GM12878 (cell line): ENCODE results near the gene MEP1B. TPM values are rescaled to one million over a fixed set of nuclear protein-coding genes. Genes with fewer than 3 reads are reported as not detected.

Experiments
- ATAC-seq: fragments of 200-7000 bp; cut with Tn5 transposase; 3 replicates; pipeline ENCODE4 v1.9.1; 2020; ENCODE audit warnings: mild to moderate bottlenecking, moderate library complexity
- BruUV-seq: library from RNA; stranded (reverse); fragments of 400-500 nt; replicated peaks from 2 replicates; lab custom pipeline; 2021; lab: Mats Ljungman, UMichigan
- CTCF ChIA-PET: fragments of 300-600 bp; sonication (Branson Sonifier 250); formaldehyde crosslinking; extraction: SDS; loops from one replicate; lab custom pipeline; 2021; ENCODE audit warnings: inconsistent platforms; lab: Yijun Ruan, JAX
- POLR2A ChIA-PET: fragments of 350-600 bp; formaldehyde crosslinking; extraction: SDS; loops from one replicate; lab custom pipeline; 2021; ENCODE audit warnings: inconsistent platforms; lab: Charles Lee
- RAD21 ChIA-PET: fragments of 300-600 bp; sonication (Branson Sonifier 250); formaldehyde crosslinking; loops from one replicate; lab custom pipeline; 2023; ENCODE audit warnings: antibody characterized with exemption; ENCODE audit not compliant: unreplicated experiment; lab: Charles Lee
- SMC1A ChIA-PET: fragments of 300-600 bp; sonication (Branson Sonifier 250); formaldehyde crosslinking; loops from one replicate; lab custom pipeline; 2023; ENCODE audit not compliant: unreplicated experiment, uncharacterized antibody; lab: Charles Lee
- DNase-seq: peaks from one replicate; pipeline ENCODE4 v3.0.0-alpha.2; 2011; ENCODE audit warnings: low read depth, low spot score
- FAIRE-seq: peaks from 3 replicates; lab custom pipeline; 2011; peaks lifted over from hg19 to GRCh38; lab: Jason Lieb, UNC
- H2AFZ ChIP-seq: 2 replicates; pipeline ENCODE4 v1.6.0; 2011; ENCODE audit warnings: low read depth, low read length, control low read depth; ENCODE audit not compliant: control insufficient read depth
- H3K27ac ChIP-seq: 2 replicates; pipeline ENCODE4 v1.5.1; 2011; ENCODE audit warnings: control low read depth; ENCODE audit not compliant: control insufficient read depth, insufficient read depth
- H3K27me3 ChIP-seq, 2 experiments: replicated peaks in 1 of 2; 2 replicates each; pipeline versions ENCODE4 v1.6.0 to v1.6.1; 2011; ENCODE audit warnings: low read length in 1 of 2; ENCODE audit not compliant: control insufficient read depth in 2 of 2, insufficient read depth in 2 of 2
- H3K36me3 ChIP-seq, 2 experiments: 2 replicates each; pipeline ENCODE4 v1.5.1; 2011; ENCODE audit warnings: low read length in 1 of 2; ENCODE audit not compliant: control insufficient read depth in 2 of 2, insufficient read depth in 2 of 2
- H3K4me1 ChIP-seq: 2 replicates; pipeline ENCODE4 v1.6.1; 2011; ENCODE audit warnings: mild to moderate bottlenecking, low read length, moderate library complexity, mixed read lengths; ENCODE audit not compliant: control insufficient read depth, insufficient read depth
- H3K4me2 ChIP-seq: 2 replicates; pipeline ENCODE4 v1.6.0; 2011; ENCODE audit warnings: control low read depth; ENCODE audit not compliant: control insufficient read depth, insufficient read depth
- H3K4me3 ChIP-seq: fragments of 200-600 bp; sonication (generic); 2 replicates; pipeline ENCODE4 v1.5.1; 2016
- H3K79me2 ChIP-seq: 2 replicates; pipeline ENCODE4 v1.6.0; 2011; ENCODE audit warnings: low read length; ENCODE audit not compliant: control insufficient read depth, insufficient read depth
- H3K9ac ChIP-seq: 2 replicates; pipeline ENCODE4 v1.8.0; 2011; ENCODE audit warnings: low read length, control low read depth, mixed read lengths; ENCODE audit not compliant: control insufficient read depth, insufficient read depth
- H3K9me3 ChIP-seq: replicated peaks from 3 replicates; pipeline ENCODE4 v1.5.1; 2011; ENCODE audit warnings: mild to moderate bottlenecking, low read length; ENCODE audit not compliant: control insufficient read depth, insufficient read depth
- H4K20me1 ChIP-seq: 2 replicates; pipeline ENCODE4 v1.6.0; 2011; ENCODE audit not compliant: control insufficient read depth, insufficient read depth
- CTCF ChIP-seq, 3 experiments: IDR thresholded peaks in 2 of 3; conservative IDR thresholded peaks in 1 of 3; 2 replicates each; pipeline ENCODE4 v1.5.1; 2011; ENCODE audit warnings: low read depth in 3 of 3, low read length in 3 of 3, mild to moderate bottlenecking in 3 of 3, control low read depth in 2 of 3, moderate library complexity in 2 of 3, inconsistent platforms in 1 of 3, mixed read lengths in 1 of 3; ENCODE audit not compliant: control insufficient read depth in 2 of 3, insufficient read depth in 1 of 3; ENCODE audit errors: extremely low read depth in 1 of 3
- FOXK2 ChIP-seq: fragments of 450-650 bp; IDR thresholded peaks from 2 replicates; pipeline ENCODE4 v1.6.1; 2017; ENCODE audit warnings: mild to moderate bottlenecking, moderate library complexity
- GABPA ChIP-seq: IDR thresholded peaks from 2 replicates; pipeline ENCODE4 v1.6.1; 2014; ENCODE audit warnings: antibody characterized with exemption, low read depth, mild to moderate bottlenecking, inconsistent platforms
- IKZF1 ChIP-seq: fragments of 450-650 bp; conservative IDR thresholded peaks from 2 replicates; pipeline ENCODE4 v1.6.1; 2017; ENCODE audit warnings: antibody characterized with exemption, mild to moderate bottlenecking
- IKZF2 ChIP-seq, 2 experiments: fragments of 450-650 bp; IDR thresholded peaks; 2 replicates each; pipeline ENCODE4 v1.6.1; 2017; ENCODE audit warnings: mild to moderate bottlenecking in 2 of 2, moderate library complexity in 2 of 2
- IRF3 ChIP-seq: fragments of 450-650 bp; IDR thresholded peaks from 2 replicates; pipeline ENCODE4 v1.6.1; 2014; ENCODE audit warnings: mild to moderate bottlenecking
- KLF5 ChIP-seq: fragments of 450-650 bp; IDR thresholded peaks from 2 replicates; pipeline ENCODE4 v1.6.1; 2014; ENCODE audit warnings: mild to moderate bottlenecking; ENCODE audit not compliant: partially characterized antibody
- NFYA ChIP-seq: IDR thresholded peaks from 2 replicates; pipeline ENCODE4 v1.6.1; 2011; ENCODE audit warnings: low read depth, mild to moderate bottlenecking, low read length, improper control_type of control experiment, borderline replicate concordance
- POLR2A ChIP-seq: IDR thresholded peaks from 2 replicates; pipeline ENCODE4 v1.6.1; 2011; ENCODE audit warnings: low read depth, mild to moderate bottlenecking, low read length
- RAD21 ChIP-seq: IDR thresholded peaks from 2 replicates; pipeline ENCODE4 v1.6.1; 2011; ENCODE audit warnings: mild to moderate bottlenecking, low read depth, low read length, moderate library complexity; ENCODE audit not compliant: insufficient read depth
- RCOR1 ChIP-seq: conservative IDR thresholded peaks from 2 replicates; pipeline ENCODE4 v1.6.1; 2012; ENCODE audit warnings: low read depth, low read length, improper control_type of control experiment
- SMARCA5 ChIP-seq: fragments of 450-650 bp; IDR thresholded peaks from 2 replicates; pipeline ENCODE4 v1.6.1; 2017; ENCODE audit warnings: mild to moderate bottlenecking
- TCF7 ChIP-seq: IDR thresholded peaks from 2 replicates; pipeline ENCODE4 v1.6.1; 2014; ENCODE audit warnings: antibody characterized with exemption, borderline replicate concordance
- WRNIP1 ChIP-seq: IDR thresholded peaks from 2 replicates; pipeline ENCODE4 v1.6.1; 2011; ENCODE audit warnings: low read depth, low read length, improper control_type of control experiment, borderline replicate concordance
- YY1 ChIP-seq: IDR thresholded peaks from 2 replicates; pipeline ENCODE4 v1.6.1; 2011; ENCODE audit warnings: low read depth, mild to moderate bottlenecking, low read length
- ZNF207 ChIP-seq: fragments of 450-650 bp; IDR thresholded peaks from 2 replicates; pipeline ENCODE4 v1.6.1; 2014; ENCODE audit warnings: antibody characterized with exemption, mild to moderate bottlenecking, borderline replicate concordance
- WGBS: methylation state at CpG from one replicate; pipeline ENCODE4 v1.1.6; 2016; ENCODE audit warnings: low lambda C conversion rate; ENCODE audit not compliant: insufficient replicate concordance, insufficient coverage; ENCODE audit errors: missing lambda C conversion rate; 5-methylcytosine and 5-hydroxymethylcytosine counted together
- in situ Hi-C: fragments of 300-500 bp; cut with MboI; formaldehyde crosslinking; loops from 9 replicates; pipeline ENCODE4 v1.14.3; 2018; ENCODE audit warnings: mixed read lengths
- intact Hi-C: fragments of 100-400 bp; cut with micrococcal nuclease; formaldehyde crosslinking; loops from one replicate; pipeline ENCODE4 v1.14.2; 2022; ENCODE audit not compliant: unreplicated experiment
- polyA plus RNA-seq, 11 experiments: library from polyadenylated mRNA; depleted of rRNA in 4 of 11; unstranded in 6 of 11; stranded (reverse) in 5 of 11; fragments of >200 nt; fragmentation: Nextera tagmentation in 4 of 11; fragmentation: Illumina TruSeq in 1 of 11; extraction: Ambion mirVana in 4 of 11; extraction: Trizol in 1 of 11; gene quantifications; 1 replicate in 1 of 11; 2 replicates in 10 of 11; pipeline versions ENCODE4 v1.2.1 to v1.2.3, GENCODE V29; 2011 to 2016; ENCODE audit warnings: inconsistent platforms in 2 of 11, missing spikeins in 2 of 11, low read depth in 1 of 11
- total RNA-seq, 4 experiments: library from RNA; depleted of rRNA in 3 of 4; stranded (reverse); fragments of >200 nt in 3 of 4; fragmentation: Illumina TruSeq in 1 of 4; extraction: Trizol in 1 of 4; gene quantifications; 2 replicates each; pipeline versions ENCODE4 v1.2.1 to v1.2.3, GENCODE V29; 2013 to 2021
- TF ChIP-seq, protein P1 (sequence below): IDR thresholded peaks from 2 replicates; pipeline ENCODE4 v1.6.1; 2011; ENCODE audit warnings: mild to moderate bottlenecking, low read depth, low read length, moderate library complexity; ENCODE audit not compliant: insufficient replicate concordance
- TF ChIP-seq, protein P2 (sequence below): IDR thresholded peaks from 2 replicates; pipeline ENCODE4 v1.6.1; 2011; ENCODE audit warnings: borderline replicate concordance, low read depth, mild to moderate bottlenecking, moderate library complexity, mixed read lengths, low read length; ENCODE audit not compliant: insufficient read depth; ENCODE audit errors: extremely low read length

The MEP1B gene
- total and polyA plus RNA-seq, 10 of the 15 experiments (the other 5 are each of a cell fraction or from before 2014, with no cell fraction given) = 0.04 to 0.05 TPM; not detected in 8

- TF ChIP-seq, protein P1, sequence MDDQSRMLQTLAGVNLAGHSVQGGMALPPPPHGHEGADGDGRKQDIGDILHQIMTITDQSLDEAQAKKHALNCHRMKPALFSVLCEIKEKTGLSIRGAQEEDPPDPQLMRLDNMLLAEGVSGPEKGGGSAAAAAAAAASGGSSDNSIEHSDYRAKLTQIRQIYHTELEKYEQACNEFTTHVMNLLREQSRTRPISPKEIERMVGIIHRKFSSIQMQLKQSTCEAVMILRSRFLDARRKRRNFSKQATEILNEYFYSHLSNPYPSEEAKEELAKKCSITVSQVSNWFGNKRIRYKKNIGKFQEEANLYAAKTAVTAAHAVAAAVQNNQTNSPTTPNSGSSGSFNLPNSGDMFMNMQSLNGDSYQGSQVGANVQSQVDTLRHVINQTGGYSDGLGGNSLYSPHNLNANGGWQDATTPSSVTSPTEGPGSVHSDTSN = no peak
- no peak for TF ChIP-seq POLR2A
- TF ChIP-seq, all 136 proteins: peak for 0
Observed at GRCh38 chr18:32157580-32157979, 32.3 kb upstream of the MEP1B start (continued).

GRCh38 chr18:32158108-32158624 is 31.7 kb upstream of the MEP1B start:
- no peak overlapping the region for H3K27ac ChIP-seq
- no peak overlapping the region for H3K9ac ChIP-seq
- SMC1A ChIA-PET = interaction anchor here (0.7 to 1.9 kb wide), 11 partner anchors 22 to 602 kb away, joined by 3 to 13 read pairs (median 3); no protein-coding TSS in a partner anchor
- peak; percentile 20 for DNase-seq
- H3K4me3 ChIP-seq = no peak overlapping the region
- H3K79me2 ChIP-seq = no peaks in the 10 kb centered on the region
- no peak overlapping the region for H3K4me2 ChIP-seq
- peak; percentile 99 for FAIRE-seq
- no peaks in the 10 kb centered on the region for H4K20me1 ChIP-seq
- peak; percentile 98 for ATAC-seq
- peak overlapping the region; percentile 30; the same call in 1 of the 2 replicates for H2AFZ ChIP-seq
- POLR2A ChIA-PET = no interaction called here
- no TSS peak for BruUV-seq
- no peaks in the 10 kb centered on the region; the same call in 1 of the 2 replicates for H3K4me1 ChIP-seq
- peaks cover 3% of the 10 kb centered on the region; the same call in 2 of the 3 replicates for H3K9me3 ChIP-seq
- 10% methylated on average over 22 of the region's 22 CpGs for WGBS
- H3K27me3 ChIP-seq = no peaks in the 10 kb centered on the region
- CTCF ChIA-PET = interaction anchor here (0.6 to 1.9 kb wide), 18 partner anchors 9 to 1337 kb away, joined by 3 to 38 read pairs (median 4); partner anchors contain the start of gene GAREM1
- RAD21 ChIA-PET = interaction anchor here (0.9 to 2.2 kb wide), 4 partner anchors 23 to 394 kb away, joined by 3 to 19 read pairs (median 4); no protein-coding TSS in a partner anchor
- intact Hi-C loops = loop anchor here (1.0 to 10.0 kb wide), 3 partner anchors 114 to 777 kb away; no protein-coding TSS in a partner anchor
- H3K36me3 ChIP-seq = no peaks in the 10 kb centered on the region
- in situ Hi-C loops = loop anchor here (5.0 kb wide), 1 partner anchor 394 kb away; no protein-coding TSS in a partner anchor
- TF ChIP-seq IRF3 (no peak), IKZF2 (IDR thresholded peaks at IDR 0.05) (no peak), RAD21 (peak; percentile 89), ZNF207 (no peak), FOXK2 (no peak), YY1 (peak; percentile 62; the same call in 1 of the 2 replicates), IKZF1 (no peak), SMARCA5 (peak; percentile 28; the same call in 1 of the 2 replicates), TCF7 (no peak), KLF5 (no peak), CTCF (IDR thresholded peaks at IDR 0.05 in 2 of 3, conservative IDR thresholded peaks at IDR 0.05 in 1 of 3; ENCODE audit: control insufficient read depth in 2 of 3, extremely low read depth in 1 of 3, insufficient read depth in 1 of 3, low read depth in 3 of 3, low read length in 3 of 3) (peak; percentile 83 to 91 (median 85)), GABPA (no peak), WRNIP1 (no peak), RCOR1 (no peak), NFYA (no peak)
- TF ChIP-seq, protein P2, sequence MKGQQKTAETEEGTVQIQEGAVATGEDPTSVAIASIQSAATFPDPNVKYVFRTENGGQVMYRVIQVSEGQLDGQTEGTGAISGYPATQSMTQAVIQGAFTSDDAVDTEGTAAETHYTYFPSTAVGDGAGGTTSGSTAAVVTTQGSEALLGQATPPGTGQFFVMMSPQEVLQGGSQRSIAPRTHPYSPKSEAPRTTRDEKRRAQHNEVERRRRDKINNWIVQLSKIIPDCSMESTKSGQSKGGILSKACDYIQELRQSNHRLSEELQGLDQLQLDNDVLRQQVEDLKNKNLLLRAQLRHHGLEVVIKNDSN = no peak
